GM18526 (cell line): Measurements from ENCODE around the gene DDX27.
A peak's percentile ranks its signal among the peaks of the same experiment; 100 is the strongest.

ENCODE experiments used
- POLR2A ChIP-seq: IDR thresholded peaks from 3 replicates; pipeline ENCODE4 v1.6.1; 2011; ENCODE audit not compliant: insufficient read length; ENCODE audit errors: extremely low read depth

Gene DDX27

GRCh38 chr20:49286689-49287551 lies 67.7 kb downstream of the DDX27 start:
- TF ChIP-seq POLR2A = peak; percentile 24

GRCh38 chr20:49287555-49288249 lies 68.5 kb downstream of the DDX27 start:
- no peak for TF ChIP-seq POLR2A

- TF ChIP-seq POLR2A = peak; percentile 4
These were observed 69.1 kb downstream of the DDX27 start for GRCh38 chr20:49288250-49288751.

GRCh38 chr20:49288784-49289696 lies 69.8 kb downstream of the DDX27 start:
- no peak for TF ChIP-seq POLR2A

- TF ChIP-seq POLR2A = peak; percentile 18
These were observed 71.5 kb downstream of the DDX27 start for GRCh38 chr20:49290608-49291191.

- TF ChIP-seq POLR2A = peak; percentile 10
These were observed 72.0 kb downstream of the DDX27 start for GRCh38 chr20:49291200-49291599.

GRCh38 chr20:49292010-49292409 lies 72.8 kb downstream of the DDX27 start:
- no peak for TF ChIP-seq POLR2A

- TF ChIP-seq POLR2A = no peak
These were observed 73.9 kb downstream of the DDX27 start for GRCh38 chr20:49293122-49293521.
